ENCODE results near the gene ZNF503.

ZNF503 gene

GRCh38 chr10:75430000-75430763, 28.6 kb upstream of the ZNF503 start:
- no peak for TF ChIP-seq CTCF (IDR thresholded peaks at IDR 0.05)

GRCh38 chr10:75429159-75429827, 27.7 kb upstream of the ZNF503 start:
- no peak for TF ChIP-seq CTCF (IDR thresholded peaks at IDR 0.05)

GRCh38 chr10:75428434-75429158, 27.0 kb upstream of the ZNF503 start:
- TF ChIP-seq CTCF (IDR thresholded peaks at IDR 0.05): no peak

DNA sequence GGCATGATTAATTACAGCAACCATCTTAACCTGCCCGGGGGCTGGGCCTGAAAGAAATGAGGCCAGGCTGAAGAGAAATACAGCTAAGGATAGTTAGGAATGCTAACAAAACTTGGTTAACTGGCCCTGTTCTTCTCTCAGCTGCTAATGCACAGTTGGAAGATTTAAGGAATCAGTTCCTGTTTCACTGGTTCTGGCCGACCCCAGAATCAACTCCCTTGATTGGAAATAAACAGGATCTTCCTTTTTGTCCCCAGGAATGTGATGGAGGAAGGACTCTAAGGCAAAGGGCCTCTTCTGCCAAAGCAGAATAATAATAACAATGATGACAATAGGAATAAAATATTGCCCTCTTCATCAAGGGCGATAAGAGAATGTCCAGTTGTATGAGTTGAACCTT, 26.4 kb upstream of the ZNF503 start:
- no peak for TF ChIP-seq CTCF (IDR thresholded peaks at IDR 0.05)

DNA sequence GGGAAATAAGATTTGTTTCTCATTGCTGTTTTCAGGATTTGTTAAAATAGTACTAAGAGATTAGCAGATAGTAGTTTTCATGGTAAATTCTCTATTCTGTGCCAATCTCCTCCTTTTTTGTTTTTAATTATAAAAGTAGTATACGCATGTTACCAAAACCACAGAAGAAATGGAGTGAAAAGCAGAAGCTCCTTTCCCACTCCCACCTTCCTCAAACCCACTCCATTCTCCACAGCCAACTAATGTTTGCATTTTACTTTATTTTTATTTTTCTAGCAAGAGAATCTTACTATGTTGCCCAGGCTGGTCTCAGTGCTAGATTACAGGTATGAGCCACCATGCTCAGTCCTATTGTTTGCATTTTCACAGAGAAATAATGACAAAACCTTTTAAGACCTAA, 25.3 kb upstream of the ZNF503 start:
- no peak for TF ChIP-seq CTCF (IDR thresholded peaks at IDR 0.05)

DNA sequence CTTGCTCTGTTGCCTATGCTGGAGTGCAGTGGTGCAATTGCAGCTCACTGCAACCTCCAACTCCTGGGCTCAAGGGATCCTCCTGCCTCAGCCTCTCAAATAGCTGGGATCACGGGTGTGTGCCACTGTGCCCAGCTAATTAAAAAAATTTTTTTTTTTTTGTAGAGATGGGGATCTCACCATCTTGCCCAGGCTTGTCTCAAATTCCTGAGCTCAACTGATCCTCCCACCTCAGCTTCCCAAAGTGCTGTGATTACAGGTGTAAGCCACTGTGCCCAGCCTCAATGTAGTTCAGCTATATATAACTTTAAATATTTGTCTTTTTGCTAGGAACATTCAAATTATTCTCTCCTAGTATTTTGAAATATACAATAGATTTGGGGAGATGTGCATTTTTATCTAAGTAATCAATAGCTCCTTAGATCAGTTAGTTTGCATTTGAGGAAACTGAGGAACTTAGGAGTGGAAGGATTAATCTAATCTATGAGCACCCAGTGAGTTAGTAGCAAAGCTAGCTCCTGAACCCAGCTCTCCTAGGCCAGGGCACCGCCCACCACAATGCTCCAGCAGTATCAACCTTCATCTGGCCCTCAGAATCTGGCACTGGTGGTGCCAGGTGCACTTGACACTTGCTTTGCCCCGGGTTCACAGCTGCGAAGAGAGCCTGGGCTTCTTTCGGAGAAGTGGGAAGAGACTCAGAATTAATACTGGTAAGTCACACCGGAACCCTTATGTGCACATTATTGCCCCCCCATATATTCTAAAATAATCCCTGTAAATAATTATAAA, 23.9 kb upstream of the ZNF503 start:
- TF ChIP-seq CTCF (IDR thresholded peaks at IDR 0.05): no peak

DNA sequence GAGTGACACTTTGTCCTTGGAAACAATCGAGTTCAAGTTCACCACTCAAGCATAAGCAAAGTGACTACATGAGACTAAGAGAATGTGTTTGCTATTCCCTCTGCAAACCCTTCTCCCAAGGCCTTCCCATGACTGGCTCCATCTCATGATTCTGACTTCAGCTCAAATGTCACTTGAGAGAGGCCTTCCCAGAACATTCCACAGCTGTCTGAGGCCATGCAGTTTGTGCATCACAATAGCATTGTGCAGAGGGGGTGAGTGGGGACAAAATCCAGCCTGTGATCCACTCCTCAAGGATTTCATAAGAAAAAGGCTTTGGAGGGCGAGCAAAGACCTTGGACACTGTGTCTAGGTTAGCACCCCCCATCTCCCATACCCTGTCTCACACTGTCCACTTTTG, 23.0 kb upstream of the ZNF503 start:
- no peak for TF ChIP-seq CTCF (IDR thresholded peaks at IDR 0.05)
